Medulla oblongata (tissue), 1 donor: ENCODE data around the gene SYCE1.
"Not testable (repeated sequence)": the region's sequence is repeated elsewhere in the genome, so short reads cannot be mapped to it uniquely, and the experiment has no call there.

Experiments used
- DNase-seq: peaks from one replicate; pipeline ENCODE4 v3.0.0-alpha.2; 2015; ENCODE audit errors: extremely low spot score

The SYCE1 gene, protein sequence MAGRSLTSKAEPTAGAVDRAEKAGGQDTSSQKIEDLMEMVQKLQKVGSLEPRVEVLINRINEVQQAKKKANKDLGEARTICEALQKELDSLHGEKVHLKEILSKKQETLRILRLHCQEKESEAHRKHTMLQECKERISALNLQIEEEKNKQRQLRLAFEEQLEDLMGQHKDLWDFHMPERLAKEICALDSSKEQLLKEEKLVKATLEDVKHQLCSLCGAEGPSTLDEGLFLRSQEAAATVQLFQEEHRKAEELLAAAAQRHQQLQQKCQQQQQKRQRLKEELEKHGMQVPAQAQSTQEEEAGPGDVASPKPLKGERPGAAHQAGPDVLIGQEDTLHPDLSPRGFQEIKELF

DNA sequence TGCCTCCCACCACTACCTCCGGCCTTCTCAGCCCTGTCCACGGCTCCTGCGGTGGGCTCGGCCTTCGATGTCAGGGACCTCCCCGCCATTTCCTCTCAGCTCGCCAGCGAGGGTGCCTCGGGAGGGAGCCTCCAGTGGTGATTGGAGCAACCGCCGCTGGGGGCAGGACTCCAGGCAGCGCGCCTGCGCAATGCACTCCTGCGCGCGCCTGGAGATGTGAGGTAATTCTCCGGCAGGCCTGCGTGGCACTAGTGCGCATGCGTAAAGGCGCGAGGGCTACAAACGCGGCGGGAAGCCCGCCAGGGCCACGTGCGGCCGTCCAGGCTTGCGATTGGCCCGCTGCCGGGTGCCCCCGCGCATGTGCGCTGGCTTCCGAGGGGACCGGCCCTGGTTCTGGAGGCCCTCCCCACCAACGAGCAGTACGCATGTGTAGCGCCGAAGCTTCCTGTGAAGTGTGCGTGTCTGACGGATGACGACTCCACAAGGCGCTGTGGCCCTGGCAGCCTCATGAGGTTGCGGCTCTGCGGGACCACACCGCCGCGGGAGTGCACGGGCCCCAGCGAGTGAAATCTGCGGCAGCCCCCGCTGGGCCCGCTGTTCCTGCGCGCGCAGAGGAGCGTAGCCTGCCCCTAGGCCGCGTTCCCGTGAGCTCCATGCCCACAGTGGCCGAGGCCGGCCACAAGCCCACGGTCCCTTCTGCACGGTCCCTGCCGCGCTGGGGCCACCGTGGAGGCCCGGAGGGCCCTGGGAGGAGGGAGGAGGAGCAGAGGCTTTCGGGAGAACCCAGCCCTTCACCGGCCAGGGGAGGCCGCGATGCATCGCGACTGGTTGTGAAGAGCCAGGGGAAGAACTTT, at the start of gene SYCE1:
TSS of gene SYCE1 (minus strand) at position 143 of the 854 bp plus-strand sequence. CDS start at position 89, 54 bp downstream.
- DNase-seq = no peak

DNA sequence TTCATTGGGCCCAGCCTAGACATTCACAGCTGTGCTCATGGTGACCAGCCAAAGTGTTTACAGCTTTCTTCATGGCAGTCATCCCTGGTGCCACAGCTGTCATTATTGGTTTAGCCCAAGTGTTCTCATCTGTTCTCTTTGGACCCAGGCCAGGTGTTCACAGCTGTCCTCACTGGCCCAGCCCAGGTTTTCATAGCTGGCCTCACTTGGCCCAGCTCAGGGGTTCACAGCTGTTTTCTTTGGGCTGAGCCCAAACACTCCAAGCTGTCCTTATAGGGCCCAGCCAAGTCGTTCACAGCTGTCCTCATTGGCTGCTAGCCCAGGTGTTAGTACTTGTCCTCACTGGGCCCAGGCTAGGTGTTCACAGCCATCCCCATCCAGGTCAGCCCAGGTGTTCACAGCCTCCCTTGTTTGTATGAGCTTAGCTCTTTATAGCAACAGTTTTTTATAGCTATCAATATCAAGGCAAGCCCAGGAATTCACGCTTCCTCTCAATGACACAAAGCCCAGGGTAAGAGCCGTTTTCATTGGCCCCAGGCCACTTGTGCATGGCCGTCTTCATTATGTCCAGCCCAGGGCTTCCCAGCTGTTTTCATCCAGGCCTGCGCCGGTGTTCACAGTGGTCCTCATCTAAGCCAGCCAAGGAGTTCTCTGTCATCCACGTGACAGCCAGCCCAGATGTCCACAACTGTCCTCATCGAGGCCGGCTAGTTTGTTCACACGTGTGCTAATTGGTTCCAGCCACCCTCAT, 49.6 kb upstream of the SYCE1 start:
- no peak for DNase-seq

- no peak for DNase-seq
These were observed 48.3 kb upstream of the SYCE1 start for GRCh38 chr10:133613699-133614098.

GRCh38 chr10:133611079-133611478, 45.7 kb upstream of the SYCE1 start:
- DNase-seq = no peak

DNA sequence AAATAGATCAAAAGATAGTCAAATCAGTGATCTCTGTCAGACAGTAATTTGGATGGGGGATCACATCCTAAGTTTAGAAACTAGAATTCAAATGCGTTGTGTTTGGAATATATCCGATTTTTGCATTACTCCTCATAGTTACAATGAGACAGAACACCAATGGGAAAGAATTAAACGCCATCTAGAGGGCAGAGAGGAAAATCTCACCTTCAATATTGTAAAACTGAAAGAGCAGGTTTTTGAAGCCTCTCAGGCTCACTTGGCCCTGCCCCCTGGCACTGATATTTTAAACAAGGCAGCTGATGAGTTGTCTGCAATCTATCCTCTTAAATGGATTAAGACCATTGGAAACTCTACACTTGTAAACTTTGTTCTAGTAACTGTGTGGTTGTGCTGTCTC, 43.5 kb upstream of the SYCE1 start:
- peak; percentile 46 for DNase-seq

GRCh38 chr10:133603434-133603833, 38.1 kb upstream of the SYCE1 start:
- DNase-seq = not testable (repeated sequence)

GRCh38 chr10:133600657-133601056, 35.3 kb upstream of the SYCE1 start:
- no peak for DNase-seq

DNA sequence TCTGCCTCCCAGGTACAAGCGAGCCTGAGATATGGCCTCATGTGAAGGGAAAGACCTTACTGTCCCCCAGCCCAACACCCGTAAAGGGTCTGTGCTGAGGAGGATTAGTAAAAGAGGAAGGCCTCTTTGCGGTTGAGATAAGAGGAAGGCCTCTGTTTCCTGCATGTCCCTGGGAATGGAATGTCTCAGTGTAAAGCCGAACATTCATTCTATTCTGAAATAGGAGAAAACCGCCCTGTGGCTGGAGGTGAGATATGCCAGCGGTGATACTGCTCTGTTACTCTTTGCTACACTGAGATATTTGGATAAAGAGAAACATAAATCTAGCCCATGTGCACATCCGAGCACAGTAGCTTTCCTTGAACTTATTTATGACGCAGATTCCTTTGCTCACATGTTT, 34.5 kb upstream of the SYCE1 start:
- DNase-seq = not testable (repeated sequence)

- no peak for DNase-seq
These were observed 27.3 kb upstream of the SYCE1 start for GRCh38 chr10:133592716-133593115.

DNA sequence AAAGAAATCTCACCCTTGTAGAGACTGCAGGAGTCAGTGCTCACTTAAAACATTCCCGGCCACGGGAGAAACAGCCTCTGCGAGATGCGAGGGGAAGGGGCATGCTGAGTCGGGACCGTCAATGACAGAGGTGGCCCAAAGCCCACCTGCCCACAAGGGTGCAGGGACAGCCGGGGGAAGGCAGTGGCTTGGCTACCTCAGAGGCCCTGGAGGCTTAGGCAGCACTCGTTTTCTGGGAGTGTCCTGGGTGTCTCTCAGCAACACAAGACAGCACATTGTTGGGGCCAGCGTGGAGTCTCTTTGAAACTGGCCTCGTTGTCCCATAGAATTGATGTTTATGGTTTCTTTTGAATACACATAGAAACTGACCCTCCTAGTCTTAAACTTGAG, 25.6 kb upstream of the SYCE1 start:
- no peak for DNase-seq

GRCh38 chr10:133590226-133590969, 25.0 kb upstream of the SYCE1 start:
- no peak for DNase-seq

- not testable (repeated sequence) for DNase-seq
These were observed 11.7 kb upstream of the SYCE1 start for GRCh38 chr10:133577037-133577436.

GRCh38 chr10:133573460-133573859, 8.1 kb upstream of the SYCE1 start:
- not testable (repeated sequence) for DNase-seq

GRCh38 chr10:133572055-133572454, 6.7 kb upstream of the SYCE1 start:
- DNase-seq = not testable (repeated sequence)

DNA sequence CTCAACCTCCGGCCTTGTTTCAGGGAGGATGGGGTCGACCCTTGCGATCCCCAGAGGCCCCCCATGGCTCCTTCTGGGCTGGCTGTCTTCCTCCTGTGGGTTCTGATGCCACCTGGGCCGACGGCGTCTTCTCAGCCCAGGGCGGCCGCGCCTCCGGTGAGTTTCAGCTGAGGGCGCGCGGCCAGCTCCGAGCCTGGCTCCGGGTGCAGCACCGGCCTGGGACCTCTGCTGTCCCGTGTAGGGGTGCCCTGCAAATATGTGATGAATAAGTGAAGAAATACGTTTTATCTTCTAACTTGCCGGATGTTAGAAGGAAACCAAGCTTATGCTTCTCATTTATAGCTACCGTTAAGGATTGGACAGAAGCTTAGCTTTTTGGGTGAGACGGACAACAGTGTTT, 4.4 kb upstream of the SYCE1 start:
- DNase-seq = not testable (repeated sequence)

GRCh38 chr10:133568831-133569527, 3.6 kb upstream of the SYCE1 start:
- not testable (repeated sequence) for DNase-seq

- no peak for DNase-seq
These were observed 2.9 kb upstream of the SYCE1 start for GRCh38 chr10:133568287-133568614.

- no peak for DNase-seq
These were observed 2.4 kb upstream of the SYCE1 start for GRCh38 chr10:133567609-133568286.

- no peak for DNase-seq
These were observed 1.7 kb upstream of the SYCE1 start for GRCh38 chr10:133567119-133567518.

DNA sequence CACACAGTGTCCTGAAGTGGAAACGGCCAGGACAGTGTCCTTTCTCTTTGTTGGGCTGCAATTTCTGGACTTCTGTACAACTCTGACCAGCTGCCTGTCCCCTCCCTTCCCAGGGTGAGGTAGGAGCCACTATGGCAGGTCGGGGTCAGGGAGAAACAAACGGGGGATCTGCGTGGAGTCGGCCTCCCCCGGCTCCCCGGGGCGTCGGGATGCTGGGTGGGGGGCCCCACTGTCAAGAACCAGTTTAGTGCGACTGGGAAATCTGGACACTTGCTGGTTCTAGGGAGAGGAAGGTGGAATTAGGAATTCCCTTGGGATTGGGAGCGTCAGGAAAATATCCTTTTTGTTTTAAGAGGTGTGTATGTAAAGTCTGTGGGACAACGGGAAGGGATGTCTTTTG, 567 bp downstream of the SYCE1 start:
- DNase-seq = no peak
